ENCODE results near the gene TLL1.

- TF ChIP-seq POLR2AphosphoS5 (IDR thresholded peaks at IDR 0.05; ENCODE audit: borderline replicate concordance, low read depth, low read length) = no peak
- TF ChIP-seq EZH2 (IDR thresholded peaks at IDR 0.05) = no peak
- no peak for TF ChIP-seq FOXP2 (optimal IDR thresholded peaks at IDR 0.05; ENCODE audit: control extremely low read depth, extremely low read length, insufficient read depth)
These were observed 205.9 kb downstream of the TLL1 start for GRCh38 chr4:166078955-166079354.
